Peyer's patch (tissue), 4 donors: ENCODE data around the gene KCNIP3. TPM values are rescaled to one million over a fixed set of nuclear protein-coding genes. Genes with fewer than 3 reads are reported as not detected.
A peak's percentile ranks its signal among the peaks of the same experiment; 100 is the strongest.
"Not testable (repeated sequence)": the region's sequence is repeated elsewhere in the genome, so short reads cannot be mapped to it uniquely, and the experiment has no call there.

Experiments
- DNase-seq, 3 donors: peaks; one replicate each; pipeline ENCODE4 v3.0.0-alpha.2; 2017 to 2019
- H3K27ac ChIP-seq, 4 donors: fragments of 200-600 bp; sonication (generic); one replicate each; pipeline ENCODE4 v1.5.1; 2016 to 2019
- H3K27me3 ChIP-seq, 2 donors: fragments of 200-600 bp; sonication (generic); one replicate each; pipeline ENCODE4 v1.5.1; 2019
- H3K36me3 ChIP-seq, 3 donors: fragments of 200-600 bp; sonication (generic); one replicate each; pipeline ENCODE4 v1.5.1; 2016 to 2019
- H3K4me1 ChIP-seq, 4 donors: fragments of 200-600 bp; sonication (generic); one replicate each; pipeline ENCODE4 v1.5.1; 2016 to 2019
- H3K4me3 ChIP-seq, 4 donors: fragments of 200-600 bp; sonication (generic); 1 replicate in 3 of 4; 2 replicates in 1 of 4; pipeline ENCODE4 v1.5.1; 2016 to 2019; ENCODE audit warnings: mild to moderate bottlenecking in 1 of 4
- H3K9me3 ChIP-seq, 4 donors: fragments of 200-600 bp; sonication (generic); one replicate each; pipeline ENCODE4 v1.5.1; 2016 to 2019; ENCODE audit warnings: mild to moderate bottlenecking in 1 of 4
- CTCF ChIP-seq, 6 experiments: fragments of 450-650 bp in 4 of 6; fragments of 200-600 bp in 2 of 6; sonication (generic) in 1 of 6; IDR thresholded peaks; one replicate each; pipeline ENCODE4 v1.5.1; 2017 to 2019; ENCODE audit warnings: antibody characterized with exemption in 6 of 6, mild to moderate bottlenecking in 3 of 6, moderate library complexity in 1 of 6
- POLR2A ChIP-seq, 2 donors: fragments of 450-650 bp; IDR thresholded peaks; one replicate each; pipeline ENCODE4 v1.5.1; 2017; ENCODE audit warnings: antibody characterized with exemption in 2 of 2, mild to moderate bottlenecking in 2 of 2, moderate library complexity in 2 of 2
- total RNA-seq, 4 donors: library from RNA; depleted of rRNA; stranded (reverse); fragments of >200 nt; gene quantifications; one replicate each; pipeline ENCODE4 v1.1.0, GENCODE V29; 2016

The KCNIP3 gene
- total RNA-seq, 4 donors from 2014 or later: 4.9 to 11.4 (median 7.2) TPM

GRCh38 chr2:95399061-95399460 lies 101.9 kb downstream of the KCNIP3 start:
- no peak for DNase-seq
- Histone ChIP-seq H3K36me3 (no peaks in the 10 kb centered on the region), H3K9me3 (no peaks in the 10 kb centered on the region), H3K27me3 (no peaks in the 10 kb centered on the region), H3K4me1 (peaks cover 0 to 17% (median 0%) of the 10 kb centered on the region in 4 donors), H3K4me3 (no peak overlapping the region), H3K27ac (no peak overlapping the region)
- TF ChIP-seq CTCF (IDR thresholded peaks at IDR 0.05) (no peak), POLR2A (IDR thresholded peaks at IDR 0.05) (no peak)

GRCh38 chr2:95401480-95401879 lies 104.3 kb downstream of the KCNIP3 start:
- no peak for DNase-seq
- no peak for TF ChIP-seq CTCF (IDR thresholded peaks at IDR 0.05)
- TF ChIP-seq POLR2A (IDR thresholded peaks at IDR 0.05): no peak
- Histone ChIP-seq H3K27ac (peak overlapping the region in 2 of 4 donors; percentile 86 to 90), H3K9me3 (no peaks in the 10 kb centered on the region), H3K4me3 (peak overlapping the region; percentile 67 to 88 (median 76)), H3K27me3 (no peaks in the 10 kb centered on the region), H3K36me3 (no peaks in the 10 kb centered on the region), H3K4me1 (peaks cover 0 to 20% (median 0%) of the 10 kb centered on the region in 4 donors)

GRCh38 chr2:95402004-95402369 lies 104.8 kb downstream of the KCNIP3 start:
- peak; percentile 16 to 68 (median 57) for DNase-seq
- TF ChIP-seq CTCF (IDR thresholded peaks at IDR 0.05): peak in 2 of 6 experiments; percentile 14 to 17
- Histone ChIP-seq H3K4me1 (peaks cover 0 to 20% (median 0%) of the 10 kb centered on the region in 4 donors), H3K4me3 (peak overlapping the region; percentile 67 to 88 (median 76)), H3K27ac (peak overlapping the region; percentile 68 to 90 (median 83))
- H3K27me3 ChIP-seq, H3K36me3 ChIP-seq, H3K9me3 ChIP-seq: not testable (repeated sequence)

- H3K4me1 ChIP-seq: peaks cover 0 to 20% (median 0%) of the 10 kb centered on the region in 4 donors
Measured at GRCh38 chr2:95402370-95403203, 105.4 kb downstream of the KCNIP3 start, which contains the start of gene FAHD2A. FAHD2A (plus strand) TSS chr2:95402708; CDS start chr2:95405559, 2,851 bp downstream.

GRCh38 chr2:95403204-95403721 lies 106.1 kb downstream of the KCNIP3 start:
- H3K9me3 ChIP-seq, H3K27me3 ChIP-seq, H3K36me3 ChIP-seq: not testable (repeated sequence)
- DNase-seq: peak in 1 of 3 donors; percentile 66
- H3K4me3 ChIP-seq: peak overlapping the region; percentile 67 to 88 (median 76)
- H3K4me1 ChIP-seq: peaks cover 0 to 20% (median 0%) of the 10 kb centered on the region in 4 donors
- TF ChIP-seq POLR2A (IDR thresholded peaks at IDR 0.05): peak in 1 of 2 donors; percentile 24
- TF ChIP-seq CTCF (IDR thresholded peaks at IDR 0.05): peak in 3 of 6 experiments; percentile 40 to 58 (median 55)
- peak overlapping the region; percentile 68 to 90 (median 83) for H3K27ac ChIP-seq

More at GRCh38 chr2:95402370-95403203, 105.4 kb downstream of the KCNIP3 start, which contains the start of gene FAHD2A:
- H3K27me3 ChIP-seq: no peaks in the 10 kb centered on the region
- DNase-seq: peak; percentile 97 to 99 (median 98)
- H3K9me3 ChIP-seq: no peaks in the 10 kb centered on the region
- no peaks in the 10 kb centered on the region for H3K36me3 ChIP-seq
- TF ChIP-seq CTCF (IDR thresholded peaks at IDR 0.05): peak in 2 of 6 experiments; percentile 12 to 24
- TF ChIP-seq POLR2A (IDR thresholded peaks at IDR 0.05): peak; percentile 83 to 94
- H3K4me3 ChIP-seq: peak within 1 kb of the TSS; percentile 67 to 88 (median 76)
- peak within 1 kb of the TSS; percentile 68 to 90 (median 83) for H3K27ac ChIP-seq

GRCh38 chr2:95403824-95404223 lies 106.7 kb downstream of the KCNIP3 start:
- DNase-seq, H3K9me3 ChIP-seq, H3K36me3 ChIP-seq, H3K27me3 ChIP-seq: not testable (repeated sequence)
- H3K4me1 ChIP-seq: peaks cover 0 to 20% (median 0%) of the 10 kb centered on the region in 4 donors
- peak overlapping the region in 2 of 4 donors; percentile 67 to 88 for H3K4me3 ChIP-seq
- H3K27ac ChIP-seq: peak overlapping the region in 1 of 4 donors; percentile 90

- H3K27ac ChIP-seq, DNase-seq, H3K27me3 ChIP-seq, H3K9me3 ChIP-seq, H3K36me3 ChIP-seq, H3K4me3 ChIP-seq: not testable (repeated sequence)
- H3K4me1 ChIP-seq: peaks cover 0 to 20% (median 0%) of the 10 kb centered on the region in 4 donors
Measured at GRCh38 chr2:95404676-95405075, 107.5 kb downstream of the KCNIP3 start.

GRCh38 chr2:95411239-95411638 lies 114.1 kb downstream of the KCNIP3 start:
- H3K4me1 ChIP-seq, DNase-seq, H3K9me3 ChIP-seq, H3K27me3 ChIP-seq, H3K27ac ChIP-seq, H3K4me3 ChIP-seq: not testable (repeated sequence)
- H3K36me3 ChIP-seq: peaks cover 0 to 14% (median 0%) of the 10 kb centered on the region in 3 donors
